Measurements from ENCODE around the gene FAF2.
"Not testable (repeated sequence)": the region's sequence is repeated elsewhere in the genome, so short reads cannot be mapped to it uniquely, and the experiment has no call there.

Gene FAF2

GRCh38 chr5:176440927-176441706, 7.1 kb upstream of the FAF2 start:
- DNase-seq (ENCODE audit: low read depth in 1 of 2, low spot score in 1 of 2): no peak
- H3K4me3 ChIP-seq (replicated peaks; ENCODE audit: insufficient read depth, low read length): no peak overlapping the region
- no peak overlapping the region for H3K27ac ChIP-seq (replicated peaks)
- no peaks in the 10 kb centered on the region for H3K27me3 ChIP-seq (ENCODE audit: insufficient read depth, poor library complexity, severe bottlenecking)
- TF ChIP-seq GABPA (IDR thresholded peaks at IDR 0.05; ENCODE audit: low read depth) (no peak), SPI1 (IDR thresholded peaks at IDR 0.05; ENCODE audit: borderline replicate concordance, low read depth) (no peak), POLR2AphosphoS5 (IDR thresholded peaks at IDR 0.05; ENCODE audit: low read depth) (no peak), REST (IDR thresholded peaks at IDR 0.05; ENCODE audit: insufficient replicate concordance, low read depth) (no peak), CTCF (IDR thresholded peaks at IDR 0.05; ENCODE audit: insufficient read depth, low read length) (no peak)

- no peak for TF ChIP-seq SPI1 (IDR thresholded peaks at IDR 0.05; ENCODE audit: borderline replicate concordance, low read depth)
- no peak for TF ChIP-seq CTCF (IDR thresholded peaks at IDR 0.05; ENCODE audit: insufficient read depth, low read length)
- no peak for TF ChIP-seq REST (IDR thresholded peaks at IDR 0.05; ENCODE audit: insufficient replicate concordance, low read depth)
- no peak for TF ChIP-seq GABPA (IDR thresholded peaks at IDR 0.05; ENCODE audit: low read depth)
- TF ChIP-seq POLR2AphosphoS5 (IDR thresholded peaks at IDR 0.05; ENCODE audit: low read depth): no peak
- Histone ChIP-seq H3K27ac (replicated peaks) (no peak overlapping the region), H3K27me3 (ENCODE audit: insufficient read depth, poor library complexity, severe bottlenecking) (no peaks in the 10 kb centered on the region), H3K4me3 (replicated peaks; ENCODE audit: insufficient read depth, low read length) (no peak overlapping the region)
- no peak for DNase-seq (ENCODE audit: low read depth in 1 of 2, low spot score in 1 of 2)
Measured at GRCh38 chr5:176441921-176442323, 6.3 kb upstream of the FAF2 start.

GRCh38 chr5:176442911-176443310, 5.3 kb upstream of the FAF2 start:
- DNase-seq (ENCODE audit: low read depth in 1 of 2, low spot score in 1 of 2); H3K27ac ChIP-seq (replicated peaks); H3K4me3 ChIP-seq (replicated peaks; ENCODE audit: insufficient read depth, low read length); H3K27me3 ChIP-seq (ENCODE audit: insufficient read depth, poor library complexity, severe bottlenecking): not testable (repeated sequence)

- no peak for TF ChIP-seq POLR2AphosphoS5 (IDR thresholded peaks at IDR 0.05; ENCODE audit: low read depth)
- TF ChIP-seq CTCF (IDR thresholded peaks at IDR 0.05; ENCODE audit: insufficient read depth, low read length): no peak
- TF ChIP-seq SPI1 (IDR thresholded peaks at IDR 0.05; ENCODE audit: borderline replicate concordance, low read depth): no peak
- TF ChIP-seq REST (IDR thresholded peaks at IDR 0.05; ENCODE audit: insufficient replicate concordance, low read depth): no peak
- TF ChIP-seq GABPA (IDR thresholded peaks at IDR 0.05; ENCODE audit: low read depth): no peak
- DNase-seq (ENCODE audit: low read depth in 1 of 2, low spot score in 1 of 2): no peak
- Histone ChIP-seq H3K4me3 (replicated peaks; ENCODE audit: insufficient read depth, low read length) (no peak overlapping the region), H3K27ac (replicated peaks) (no peak overlapping the region), H3K27me3 (ENCODE audit: insufficient read depth, poor library complexity, severe bottlenecking) (no peaks in the 10 kb centered on the region)
Measured at GRCh38 chr5:176444742-176445141, 3.4 kb upstream of the FAF2 start.

All from HL-60 (cell line).